Left colon (tissue), 2 donors: ENCODE results near the gene SAE1. TPM values are rescaled to one million over a fixed set of nuclear protein-coding genes. Genes with fewer than 3 reads are reported as not detected.

Experiments
- ATAC-seq: fragments of 200-7000 bp; cut with Tn5 transposase; one replicate; pipeline ENCODE4 v1.9.1; 2020; ENCODE audit warnings: mild to moderate bottlenecking, moderate library complexity
- DNase-seq, 2 donors: peaks; one replicate each; pipeline ENCODE4 v3.0.0-alpha.2; 2020
- intact Hi-C, 2 donors: fragments of 100-400 bp; cut with DNase I in 1 of 2; cut with micrococcal nuclease in 1 of 2; formaldehyde crosslinking; loops; one replicate each; pipeline versions ENCODE4 v1.11.2 to v1.14.0; 2022; cut with DNase I, micrococcal nuclease
- total RNA-seq, 2 donors: library from RNA; stranded (reverse); fragmentation: NEBNext Ultra II Directional; extraction: Animal tissue kit (Norgen Biotek cat#: 25700); gene quantifications; one replicate each; pipeline ENCODE4 v1.2.1, GENCODE V29; 2021
- donor health status: DM: no; HTN: no; CAD: no.
- donor health status: DM: yes; HTN: yes; CAD: no.

The SAE1 gene
- total RNA-seq, 2 donors from 2014 or later = 58.4 to 60.7 TPM

DNA sequence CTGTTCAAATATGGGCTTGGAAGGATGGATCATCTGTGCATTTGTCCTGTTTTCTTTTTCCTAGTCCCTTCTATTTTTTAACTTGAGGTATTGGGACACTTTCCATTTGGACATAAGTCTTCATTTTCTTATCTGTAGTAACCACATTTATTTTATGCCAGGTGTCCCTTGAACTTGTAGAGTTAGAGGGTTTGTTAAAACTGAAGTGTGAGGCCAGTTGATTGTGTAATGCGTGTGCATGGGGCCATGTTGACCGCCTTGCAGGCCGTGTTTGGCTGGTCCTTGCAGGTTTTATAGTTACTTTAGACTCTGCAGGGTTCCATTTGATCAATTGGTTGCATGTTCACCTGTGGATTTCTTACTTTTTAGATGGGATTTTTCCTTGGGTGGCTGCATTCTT, 21.0 kb downstream of the SAE1 start:
- ATAC-seq (no peak), DNase-seq (no peak)
- intact Hi-C loops = loop anchor here in 1 of 2 donors (5.0 kb wide), 1 partner anchor 96 kb away; no protein-coding TSS in a partner anchor

- ATAC-seq (peak; percentile 60), DNase-seq (no peak)
- intact Hi-C loops = loop anchor here in 1 of 2 donors (5.0 kb wide), 1 partner anchor 95 kb away; no protein-coding TSS in a partner anchor
These were observed 21.6 kb downstream of the SAE1 start for GRCh38 chr19:47152205-47152604.

GRCh38 chr19:47152632-47153031, 22.0 kb downstream of the SAE1 start:
- ATAC-seq = peak; percentile 57
- intact Hi-C loops = loop anchor here in 1 of 2 donors (5.0 kb wide), 1 partner anchor 95 kb away; no protein-coding TSS in a partner anchor
- DNase-seq = no peak

- DNase-seq (no peak), ATAC-seq (no peak)
- intact Hi-C loops = loop anchor here in 1 of 2 donors (5.0 kb wide), 1 partner anchor 94 kb away; no protein-coding TSS in a partner anchor
These were observed 22.6 kb downstream of the SAE1 start for GRCh38 chr19:47153266-47153665.

DNA sequence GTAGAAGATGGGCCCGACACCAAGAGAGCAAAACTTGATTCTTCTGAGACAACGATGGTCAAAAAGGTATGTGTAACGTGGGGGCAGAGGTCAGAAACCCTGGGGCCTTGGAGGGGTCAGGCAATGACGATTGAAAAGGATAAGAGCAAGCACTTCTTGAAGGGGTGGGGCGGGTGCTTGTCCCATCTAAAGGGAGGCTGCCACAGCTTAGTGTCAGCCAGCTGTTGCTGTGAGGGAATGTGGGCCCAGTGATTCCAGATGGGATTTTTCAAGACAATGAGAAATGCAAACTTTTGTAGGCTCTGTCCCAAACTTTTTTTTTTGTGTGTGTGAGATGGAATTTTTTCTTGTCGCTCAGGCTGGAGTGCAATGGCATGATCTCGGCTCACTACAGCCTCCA, 24.5 kb downstream of the SAE1 start:
- DNase-seq (peak in 1 of 2 donors; percentile 33), ATAC-seq (no peak)
- intact Hi-C loops = no loop called here

DNA sequence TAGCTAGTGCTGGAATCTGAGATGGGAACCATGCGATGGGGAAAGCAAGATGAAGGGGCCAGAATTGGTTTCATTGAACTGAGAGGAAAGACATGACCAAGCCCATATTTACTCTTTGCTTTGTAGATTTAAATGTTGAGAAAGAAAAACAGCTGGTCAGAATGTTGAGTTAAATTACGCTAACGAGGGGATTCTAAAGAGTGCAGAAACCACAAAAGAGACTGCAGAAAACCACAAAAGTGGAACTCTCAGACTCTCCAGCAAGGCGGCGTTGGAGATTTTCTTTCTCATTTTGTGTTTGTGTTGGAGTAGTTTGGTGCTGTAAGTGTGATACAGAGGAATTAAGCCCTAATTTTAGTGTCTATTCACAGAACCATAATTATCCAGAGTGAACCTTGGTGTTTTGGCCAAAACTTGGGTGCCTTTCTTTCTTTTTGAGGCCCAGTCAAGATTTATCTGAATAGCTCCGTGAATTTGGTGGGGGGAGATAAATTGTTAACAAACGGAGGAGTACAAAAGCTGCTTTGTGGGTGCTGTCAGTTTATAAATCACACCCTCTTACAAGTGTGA, 26.3 kb downstream of the SAE1 start:
- intact Hi-C loops = no loop called here

DNA sequence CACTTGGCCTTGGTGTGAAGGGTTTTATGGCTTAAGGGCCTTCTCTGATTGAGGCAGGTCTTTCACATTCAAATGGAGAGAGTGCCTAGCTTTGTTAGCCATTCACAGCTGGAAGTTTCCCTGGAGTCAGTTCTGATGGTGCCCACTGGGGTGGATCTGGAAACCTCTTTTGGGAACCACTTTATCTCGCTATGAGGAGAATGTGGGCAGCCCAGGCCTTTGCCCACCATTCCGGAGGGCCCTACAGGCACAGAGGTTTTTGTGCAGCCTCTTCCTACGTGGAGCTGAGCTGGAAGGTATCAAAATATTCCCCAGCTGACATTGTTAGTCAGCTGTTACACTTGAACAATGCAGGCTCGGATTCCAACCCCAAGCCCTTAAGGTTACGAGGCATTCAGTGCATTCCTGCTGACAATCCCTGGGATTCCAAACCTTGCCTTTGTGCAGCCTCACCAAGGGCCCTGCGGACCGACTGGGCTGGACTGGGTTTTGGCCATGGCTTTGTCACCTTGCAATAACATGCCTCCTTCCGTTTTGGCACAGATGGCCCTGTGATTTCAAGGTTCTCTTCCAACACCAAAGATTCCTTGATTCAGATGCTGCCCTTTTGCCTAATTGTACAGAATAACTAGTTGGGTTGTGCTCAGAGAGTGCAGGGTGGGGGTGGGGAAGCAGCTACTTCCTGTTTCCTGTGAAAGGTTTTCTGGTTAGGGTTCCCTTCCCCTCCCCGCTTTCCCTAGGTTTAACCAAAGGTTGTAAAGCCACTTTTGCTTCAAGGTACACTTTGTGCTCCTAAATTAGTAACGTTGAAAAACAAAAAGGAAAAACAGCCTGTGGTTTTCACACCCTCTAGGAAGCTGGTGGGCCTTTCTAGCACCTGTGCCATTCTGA, 27.0 kb downstream of the SAE1 start:
- intact Hi-C loops = no loop called here
- ATAC-seq (peak; percentile 82), DNase-seq (peak; percentile 60 to 69)

More for the DNA sequence above, 26.3 kb downstream of the SAE1 start:
- peak; percentile 5 for ATAC-seq
- DNase-seq = no peak

- ATAC-seq = peak; percentile 23
- intact Hi-C loops = no loop called here
- no peak for DNase-seq
These were observed 27.7 kb downstream of the SAE1 start for GRCh38 chr19:47158367-47158791.

GRCh38 chr19:47158879-47159503, 28.4 kb downstream of the SAE1 start:
- intact Hi-C loops = no loop called here
- DNase-seq (no peak), ATAC-seq (no peak)

DNA sequence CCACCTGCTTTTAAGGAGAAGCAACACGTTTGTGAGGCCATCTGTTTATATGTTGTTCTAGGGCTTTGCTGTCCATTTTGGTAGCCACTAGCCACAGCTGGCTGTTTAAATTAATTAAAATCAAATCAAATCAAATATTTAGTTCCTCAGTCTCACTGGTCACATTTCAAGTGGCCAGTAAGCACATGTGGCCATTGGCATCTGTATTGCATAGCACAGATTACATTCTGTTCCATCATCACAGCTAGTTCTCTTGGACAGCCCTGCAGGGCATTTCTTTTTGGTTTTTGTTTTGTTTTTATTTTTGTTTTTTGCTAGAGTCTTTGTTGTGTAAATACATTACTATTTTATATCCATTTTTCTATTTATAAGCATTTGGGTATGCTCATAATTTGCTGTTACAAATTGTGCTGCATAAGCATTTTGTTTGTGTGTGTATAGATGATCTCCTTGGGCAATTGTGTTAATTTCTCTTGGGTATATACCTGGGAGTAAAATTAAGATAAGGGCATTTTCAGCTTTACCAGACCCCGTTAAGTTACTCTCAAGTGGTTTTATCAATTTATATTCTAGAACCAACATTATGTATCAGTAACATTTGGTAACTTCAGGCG, 31.3 kb downstream of the SAE1 start:
- intact Hi-C loops = no loop called here
- DNase-seq = no peak
- no peak for ATAC-seq

DNA sequence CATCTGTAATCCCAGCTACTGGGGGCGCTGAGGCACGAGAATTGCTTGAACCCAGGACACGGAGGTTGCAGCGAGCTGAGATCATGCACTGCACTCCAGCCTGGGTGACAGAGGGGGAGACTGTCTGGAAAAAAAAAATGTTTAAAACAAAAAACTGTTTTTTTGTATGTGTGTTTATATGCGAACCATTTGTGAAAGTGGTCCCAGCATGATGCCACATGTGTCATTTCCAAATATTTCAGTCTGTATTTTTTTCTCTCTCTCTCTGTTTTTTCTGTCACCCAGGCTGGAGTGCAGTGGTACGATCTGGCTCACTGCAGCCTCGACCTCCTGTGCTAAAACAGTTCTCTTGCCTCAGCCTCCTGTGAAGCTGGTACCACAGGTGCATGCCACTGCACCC, 37.4 kb downstream of the SAE1 start:
- intact Hi-C loops = no loop called here
- no peak for ATAC-seq

DNA sequence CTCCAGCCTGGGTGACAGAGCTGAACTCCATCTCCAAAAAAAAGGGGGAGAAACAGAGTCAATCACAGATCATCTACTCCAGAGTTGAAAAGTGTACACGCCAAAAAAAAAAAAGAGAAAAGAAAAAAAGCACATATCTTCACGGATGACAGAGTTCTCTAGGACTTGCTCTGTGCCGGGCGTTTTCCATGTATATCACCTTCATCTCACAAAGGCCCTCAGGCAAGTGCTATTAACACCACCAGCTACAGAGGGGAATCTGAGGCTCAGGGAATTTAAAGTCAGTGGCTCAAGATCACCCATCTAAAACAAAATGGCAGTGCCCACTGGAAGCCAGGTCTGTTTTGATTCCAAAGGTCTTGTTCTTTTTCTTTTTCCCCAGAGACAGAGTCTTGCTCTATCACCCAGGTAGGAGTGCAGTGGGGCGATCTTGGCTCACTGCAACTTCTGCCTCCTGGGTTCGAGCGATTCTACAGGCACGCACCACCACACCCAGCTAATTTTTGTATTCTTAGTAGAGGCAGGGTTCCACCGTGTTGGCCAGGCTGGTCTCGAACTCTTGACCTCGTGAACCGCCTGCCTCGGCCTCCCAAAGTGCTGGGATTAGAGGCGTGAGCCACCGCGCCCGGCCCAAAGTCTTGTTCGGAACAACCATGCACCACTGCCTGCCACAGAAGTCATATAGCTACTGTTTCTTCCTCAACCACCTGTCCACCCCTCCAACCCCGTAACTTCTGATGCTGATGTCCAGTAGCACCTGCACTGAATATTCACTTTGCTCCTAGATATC, 42.2 kb downstream of the SAE1 start:
- DNase-seq (no peak), ATAC-seq (no peak)
- intact Hi-C loops = no loop called here

More for the DNA sequence above, 37.4 kb downstream of the SAE1 start:
- no peak for DNase-seq

DNA sequence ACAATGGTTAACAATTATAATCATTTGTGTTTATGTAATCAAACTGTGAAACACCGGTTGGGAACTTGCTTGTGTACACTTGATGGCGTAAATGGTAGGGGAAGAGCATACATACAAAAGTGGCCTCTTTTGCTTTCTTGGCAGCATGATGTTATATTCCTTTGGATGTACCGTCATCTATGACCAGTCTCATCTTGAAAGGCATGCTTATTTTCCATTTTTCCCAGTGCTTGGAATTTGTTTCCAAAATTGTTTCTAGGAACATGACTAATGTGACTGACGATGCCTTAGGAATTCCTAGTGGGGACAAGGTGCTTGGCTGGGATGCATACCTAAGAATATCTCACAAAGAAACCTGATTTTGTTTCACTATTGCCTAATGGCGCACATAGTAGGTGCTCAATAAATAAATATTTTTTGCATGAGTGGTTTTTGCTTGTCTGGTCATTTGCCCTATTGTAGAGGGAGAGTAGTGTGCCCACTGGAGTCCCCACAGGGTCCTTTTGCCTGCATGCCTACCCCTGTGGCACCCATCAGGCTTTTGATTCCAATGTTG, 45.5 kb downstream of the SAE1 start:
- intact Hi-C loops = no loop called here
- peak; percentile 20 for ATAC-seq

DNA sequence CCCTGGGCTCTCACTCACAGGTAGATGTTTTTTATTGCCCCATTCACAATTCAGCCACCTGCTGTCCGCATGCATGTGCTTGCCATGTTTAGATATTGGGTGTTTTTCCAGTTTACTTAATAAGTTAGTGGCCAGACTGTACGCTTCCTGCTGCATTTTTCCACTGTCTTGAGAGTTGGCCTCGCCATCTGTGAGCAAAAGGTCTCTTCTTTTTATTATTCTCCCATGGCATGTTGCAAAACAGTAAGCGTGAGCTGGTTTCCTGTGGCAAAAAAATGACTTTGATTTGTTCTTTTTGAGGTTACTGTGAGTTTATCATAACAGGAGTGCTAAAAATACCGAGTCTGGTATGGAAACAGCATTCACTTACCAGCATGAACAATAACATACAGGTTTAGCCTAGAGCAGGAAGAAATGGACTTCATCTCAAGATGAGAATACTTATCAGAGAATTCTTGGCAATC, 46.0 kb downstream of the SAE1 start:
- ATAC-seq = peak; percentile 69
- intact Hi-C loops = no loop called here
- DNase-seq = no peak

More for the DNA sequence above, 45.5 kb downstream of the SAE1 start:
- DNase-seq = no peak

- intact Hi-C loops = no loop called here
- DNase-seq = no peak
- no peak for ATAC-seq
These were observed 49.1 kb downstream of the SAE1 start for GRCh38 chr19:47179653-47180310.

DNA sequence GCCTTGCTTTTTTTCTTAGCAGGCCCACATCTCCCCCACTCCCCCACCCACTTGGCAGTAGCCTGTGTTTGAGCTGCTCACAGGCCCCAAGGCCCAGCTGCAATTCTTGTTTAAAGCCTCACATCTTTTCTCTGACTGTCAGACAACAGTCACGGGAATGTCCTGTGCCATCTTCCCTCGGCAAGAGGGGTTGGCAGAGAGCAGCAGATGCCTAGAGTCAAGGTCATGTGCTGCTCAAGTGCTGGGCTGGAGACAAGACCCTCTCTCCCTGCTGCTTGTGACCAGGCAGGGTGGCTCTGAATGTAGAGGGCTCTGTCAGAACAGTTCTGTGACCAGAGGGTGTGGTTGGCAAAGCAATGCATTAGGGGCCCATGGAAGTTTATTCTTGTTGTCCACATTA, 53.0 kb downstream of the SAE1 start:
- ATAC-seq (no peak), DNase-seq (no peak)
- intact Hi-C loops = no loop called here
